GM13977 (cell line): ENCODE data around the gene CTAGE9.

Source experiments
- DNase-seq: peaks from one replicate; pipeline ENCODE4 v3.0.0; 2012; ENCODE audit warnings: low spot score
- CTCF ChIP-seq: IDR thresholded peaks from 2 replicates; pipeline ENCODE4 v1.5.1; 2012; ENCODE audit warnings: mild to moderate bottlenecking, control low read depth; ENCODE audit not compliant: insufficient read depth; ENCODE audit errors: extremely low read depth, missing control alignments
- in situ Hi-C: fragments of 300-500 bp; cut with MboI; formaldehyde crosslinking; loops from one replicate; pipeline ENCODE4 v1.12.0; 2022; ENCODE audit warnings: low sequenced_read_pairs, low pct_unique_long_range_greater_than_20kb, mixed read lengths, inconsistent platforms; ENCODE audit not compliant: unreplicated experiment

Gene CTAGE9

GRCh38 chr6:131692031-131692430, 18.8 kb downstream of the CTAGE9 start:
- in situ Hi-C loops, result loop anchor here (10.0 kb wide), 1 partner anchor 223 kb away; no protein-coding TSS in a partner anchor
- TF ChIP-seq CTCF, result no peak

DNA sequence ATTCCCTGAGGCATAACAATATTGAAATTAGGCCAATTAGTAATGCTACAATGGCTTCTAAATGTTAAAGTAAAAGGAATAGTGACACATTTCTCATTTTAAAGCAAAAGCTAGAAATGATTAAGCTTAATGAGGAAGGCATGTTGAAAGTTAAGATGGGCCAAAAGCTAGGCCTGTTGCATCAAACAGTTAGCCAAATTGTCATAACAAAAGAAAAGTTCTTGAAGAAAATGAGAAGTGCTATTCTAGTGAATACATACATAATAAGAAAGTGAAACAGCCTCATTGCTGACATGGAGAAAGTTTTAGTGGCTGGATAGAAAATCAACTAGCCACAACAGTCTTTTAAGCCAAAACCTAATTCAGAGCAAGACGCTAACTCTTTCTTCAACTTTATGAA, 22.5 kb downstream of the CTAGE9 start:
- no peak for TF ChIP-seq CTCF
- peak; percentile 22 for DNase-seq
- in situ Hi-C loops, result no loop called here

More at GRCh38 chr6:131692031-131692430, 18.8 kb downstream of the CTAGE9 start:
- DNase-seq, result no peak

- DNase-seq, result no peak
- in situ Hi-C loops, result no loop called here
- TF ChIP-seq CTCF, result no peak
These were observed 23.8 kb downstream of the CTAGE9 start for GRCh38 chr6:131687022-131687421.

DNA sequence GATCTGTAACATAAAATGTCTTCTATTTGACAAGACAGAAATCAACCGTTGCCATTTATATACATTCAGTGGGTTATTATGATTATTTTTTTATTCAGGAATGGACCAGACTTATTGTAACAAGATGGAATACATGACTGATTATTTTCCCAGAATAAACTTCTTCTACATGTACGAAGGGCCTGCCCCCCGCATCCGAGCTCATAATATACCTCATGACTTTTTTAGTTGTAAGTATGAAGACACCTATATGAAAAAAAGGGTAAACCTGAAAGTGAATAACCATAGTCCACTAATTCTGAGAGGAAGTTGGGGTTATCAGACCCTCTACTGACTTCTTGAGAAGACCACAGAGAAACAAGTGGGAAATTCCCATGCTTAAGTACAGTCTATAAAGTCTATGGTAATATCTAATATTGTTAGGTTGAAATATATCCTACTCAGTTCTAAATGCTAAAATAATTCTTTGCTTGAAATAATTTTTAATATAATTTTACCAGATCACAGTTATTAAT, 25.5 kb downstream of the CTAGE9 start:
- in situ Hi-C loops, result no loop called here
- DNase-seq, result peak; percentile 29
- no peak for TF ChIP-seq CTCF

GRCh38 chr6:131683479-131683878, 27.3 kb downstream of the CTAGE9 start:
- in situ Hi-C loops, result no loop called here
- peak; percentile 16 for DNase-seq
- no peak for TF ChIP-seq CTCF

GRCh38 chr6:131682442-131682841, 28.4 kb downstream of the CTAGE9 start:
- in situ Hi-C loops, result no loop called here
- DNase-seq, result no peak
- no peak for TF ChIP-seq CTCF

DNA sequence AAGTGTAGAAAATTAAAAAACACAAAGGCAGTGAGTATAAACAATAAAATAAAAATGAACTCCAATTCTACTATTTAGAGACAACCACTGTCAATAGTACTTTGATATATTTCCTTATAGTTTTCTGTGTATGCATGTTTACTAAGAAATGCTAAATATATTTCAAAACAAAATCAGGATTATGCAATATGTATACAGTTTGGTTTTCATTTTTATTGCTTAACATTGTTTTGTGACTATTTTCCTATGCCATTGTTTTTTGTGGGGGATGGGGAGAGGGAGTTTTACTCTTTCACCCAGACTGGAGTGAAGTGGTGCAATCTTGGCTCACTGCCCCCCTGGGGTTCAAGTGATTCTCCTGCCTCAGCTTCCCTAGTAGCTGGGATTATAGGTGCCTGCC, 29.2 kb downstream of the CTAGE9 start:
- no peak for TF ChIP-seq CTCF
- no peak for DNase-seq
- in situ Hi-C loops, result no loop called here
